Progenitor cell of endocrine pancreas (in vitro differentiated cells): ENCODE results near the gene C6orf120. TPM values are rescaled to one million over a fixed set of nuclear protein-coding genes. Genes with fewer than 3 reads are reported as not detected.

Experiments
- DNase-seq: peaks from one replicate; pipeline ENCODE4 v3.0.0; 2021; ENCODE audit warnings: low spot score; ENCODE audit not compliant: unreplicated experiment
- H3K27ac Mint-ChIP-seq: 2 replicates; pipeline ENCODE4 v1.8.0; 2021; ENCODE audit warnings: mild to moderate bottlenecking, moderate library complexity, mixed read lengths
- H3K27me3 Mint-ChIP-seq: 2 replicates; pipeline ENCODE4 v1.8.0; 2021; ENCODE audit warnings: mixed read lengths
- H3K36me3 Mint-ChIP-seq: 2 replicates; pipeline ENCODE4 v1.8.0; 2022; ENCODE audit warnings: mixed read lengths; ENCODE audit not compliant: insufficient read depth
- H3K4me1 Mint-ChIP-seq: 2 replicates; pipeline ENCODE4 v1.8.0; 2021; ENCODE audit warnings: low read depth, mixed read lengths
- H3K4me3 Mint-ChIP-seq: 2 replicates; pipeline ENCODE4 v1.8.0; 2021; ENCODE audit warnings: low read depth, mild to moderate bottlenecking, moderate library complexity, mixed read lengths
- H3K9me3 Mint-ChIP-seq: 2 replicates; pipeline ENCODE4 v1.8.0; 2021; ENCODE audit warnings: low read depth, mixed read lengths
- total RNA-seq: library from RNA; stranded (reverse); gene quantifications from 2 replicates; pipeline ENCODE4 v1.2.1, GENCODE V29; 2021
- TF ChIP-seq, protein P1 (sequence below): fragments of 200-600 bp; sonication (generic); IDR thresholded peaks from one replicate; pipeline ENCODE4 v1.5.0; 2021; ENCODE audit warnings: antibody characterized with exemption, mild to moderate bottlenecking; ENCODE audit not compliant: unreplicated experiment

The C6orf120 gene
- total RNA-seq, 1 donor from 2014 or later = 25.3 TPM

DNA sequence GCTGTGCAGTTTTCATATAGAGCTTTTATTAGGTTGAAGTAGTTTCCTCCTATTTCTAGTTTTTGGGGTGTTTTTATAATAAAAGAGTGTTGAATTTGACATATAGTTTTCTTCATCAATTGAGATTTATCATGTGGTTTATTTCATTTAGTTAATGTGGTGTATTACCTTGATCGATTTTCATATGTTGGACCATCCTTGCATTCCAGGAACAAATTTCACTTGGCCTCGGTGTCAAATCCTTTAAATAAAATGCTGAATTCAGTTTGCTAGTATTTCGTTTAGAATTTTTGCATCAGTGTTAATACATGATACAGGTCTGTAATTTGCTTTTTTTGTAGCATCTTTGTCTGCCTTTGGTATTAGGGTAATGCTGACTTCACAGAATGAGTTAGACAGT is 43.5 kb downstream of the C6orf120 start:
- no peak overlapping the region for H3K4me3 Mint-ChIP-seq

GRCh38 chr6:169746556-169746955 is 44.6 kb downstream of the C6orf120 start:
- H3K9me3 Mint-ChIP-seq = peaks cover 5% of the 10 kb centered on the region
- DNase-seq = no peak
- H3K36me3 Mint-ChIP-seq = no peaks in the 10 kb centered on the region
- H3K4me1 Mint-ChIP-seq = peaks cover 10% of the 10 kb centered on the region
- H3K27ac Mint-ChIP-seq = no peak overlapping the region
- H3K4me3 Mint-ChIP-seq = no peak overlapping the region
- TF ChIP-seq, protein P1, sequence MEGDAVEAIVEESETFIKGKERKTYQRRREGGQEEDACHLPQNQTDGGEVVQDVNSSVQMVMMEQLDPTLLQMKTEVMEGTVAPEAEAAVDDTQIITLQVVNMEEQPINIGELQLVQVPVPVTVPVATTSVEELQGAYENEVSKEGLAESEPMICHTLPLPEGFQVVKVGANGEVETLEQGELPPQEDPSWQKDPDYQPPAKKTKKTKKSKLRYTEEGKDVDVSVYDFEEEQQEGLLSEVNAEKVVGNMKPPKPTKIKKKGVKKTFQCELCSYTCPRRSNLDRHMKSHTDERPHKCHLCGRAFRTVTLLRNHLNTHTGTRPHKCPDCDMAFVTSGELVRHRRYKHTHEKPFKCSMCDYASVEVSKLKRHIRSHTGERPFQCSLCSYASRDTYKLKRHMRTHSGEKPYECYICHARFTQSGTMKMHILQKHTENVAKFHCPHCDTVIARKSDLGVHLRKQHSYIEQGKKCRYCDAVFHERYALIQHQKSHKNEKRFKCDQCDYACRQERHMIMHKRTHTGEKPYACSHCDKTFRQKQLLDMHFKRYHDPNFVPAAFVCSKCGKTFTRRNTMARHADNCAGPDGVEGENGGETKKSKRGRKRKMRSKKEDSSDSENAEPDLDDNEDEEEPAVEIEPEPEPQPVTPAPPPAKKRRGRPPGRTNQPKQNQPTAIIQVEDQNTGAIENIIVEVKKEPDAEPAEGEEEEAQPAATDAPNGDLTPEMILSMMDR = no peak
- H3K27me3 Mint-ChIP-seq = no peaks in the 10 kb centered on the region

More for the DNA sequence above, 43.5 kb downstream of the C6orf120 start:
- H3K27me3 Mint-ChIP-seq = no peaks in the 10 kb centered on the region
- peaks cover 6% of the 10 kb centered on the region for H3K4me1 Mint-ChIP-seq
- TF ChIP-seq, protein P1 = no peak
- no peak for DNase-seq
- no peaks in the 10 kb centered on the region for H3K36me3 Mint-ChIP-seq
- no peak overlapping the region for H3K27ac Mint-ChIP-seq
- H3K9me3 Mint-ChIP-seq = peaks cover 5% of the 10 kb centered on the region

GRCh38 chr6:169751242-169752073 is 49.5 kb downstream of the C6orf120 start, which contains the start of the genes DYNLT2 and ERMARD:
Gene DYNLT2 (minus strand): TSS chr6:169751572. CDS start chr6:169751458, 114 bp downstream.
Gene ERMARD (plus strand): TSS chr6:169751622. CDS start chr6:169751658, 36 bp downstream.
- peaks cover 1% of the 10 kb centered on the region for H3K9me3 Mint-ChIP-seq
- H3K4me3 Mint-ChIP-seq = peak within 1 kb of the TSS; percentile 98

DNA sequence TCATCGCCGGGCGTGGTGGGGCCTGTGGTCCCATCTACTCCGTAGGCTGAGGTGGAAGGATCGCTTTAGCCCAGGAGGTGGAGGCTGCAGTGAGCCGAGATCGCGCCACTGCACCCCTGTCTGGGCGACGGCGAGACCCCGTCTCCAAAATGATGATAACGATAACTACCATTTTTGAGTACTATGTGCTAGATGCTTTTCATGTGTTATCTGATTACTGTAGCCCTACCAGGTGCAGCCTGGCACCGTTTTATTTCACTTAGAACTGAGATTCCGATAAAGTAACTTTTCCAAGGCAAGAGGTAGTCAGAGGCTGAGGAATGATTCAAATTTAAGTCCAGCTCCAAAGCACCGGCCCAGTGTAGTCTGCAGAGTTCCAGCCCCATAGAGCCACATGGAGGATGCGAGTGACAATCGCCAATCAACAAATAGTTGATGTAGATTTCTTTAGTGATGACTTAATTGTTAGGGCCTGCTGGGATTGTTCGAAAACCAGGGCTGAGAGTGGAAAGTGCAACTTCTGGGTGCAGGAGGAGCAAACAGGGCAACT is 50.2 kb downstream of the C6orf120 start:
- H3K36me3 Mint-ChIP-seq = peaks cover 3% of the 10 kb centered on the region
- peak overlapping the region; percentile 85 for H3K4me3 Mint-ChIP-seq
- H3K4me1 Mint-ChIP-seq = peaks cover 32% of the 10 kb centered on the region
- TF ChIP-seq, protein P1 = no peak
- no peaks in the 10 kb centered on the region for H3K9me3 Mint-ChIP-seq
- no peak for DNase-seq
- H3K27me3 Mint-ChIP-seq = no peaks in the 10 kb centered on the region
- peak overlapping the region; percentile 98 for H3K27ac Mint-ChIP-seq

More at GRCh38 chr6:169751242-169752073, 49.5 kb downstream of the C6orf120 start, which contains the start of the genes DYNLT2 and ERMARD:
- peak; percentile 92 for DNase-seq
- no peaks in the 10 kb centered on the region for H3K27me3 Mint-ChIP-seq
- H3K36me3 Mint-ChIP-seq = peaks cover under 1% of the 10 kb centered on the region
- H3K27ac Mint-ChIP-seq = peak within 1 kb of the TSS; percentile 100
- H3K4me1 Mint-ChIP-seq = peaks cover 32% of the 10 kb centered on the region
- TF ChIP-seq, protein P1 = peak; percentile 31

Other genes starting within 250 kb of the C6orf120 start
- 118 and 123 TPM in 2 replicates for gene WDR27, start 97 bp upstream of the C6orf120 start, total RNA-seq
- gene PHF10, start 22.4 kb downstream of the C6orf120 start, total RNA-seq = 103 and 105 TPM in 2 replicates
- 1.6 and 1.8 TPM in 2 replicates for gene DYNLT2, start 49.4 kb downstream of the C6orf120 start, total RNA-seq
- 30.3 and 33.4 TPM in 2 replicates for gene ERMARD, start 49.5 kb downstream of the C6orf120 start, total RNA-seq